Inferior parietal cortex (tissue), 1 donor: ENCODE measurements around the gene GCDH.
"Not testable (repeated sequence)": the region's sequence is repeated elsewhere in the genome, so short reads cannot be mapped to it uniquely, and the experiment has no call there.

Experiments used
- DNase-seq: peaks from one replicate; pipeline ENCODE4 v3.0.0-alpha.2; 2016; ENCODE audit errors: extremely low spot score

GCDH gene

DNA sequence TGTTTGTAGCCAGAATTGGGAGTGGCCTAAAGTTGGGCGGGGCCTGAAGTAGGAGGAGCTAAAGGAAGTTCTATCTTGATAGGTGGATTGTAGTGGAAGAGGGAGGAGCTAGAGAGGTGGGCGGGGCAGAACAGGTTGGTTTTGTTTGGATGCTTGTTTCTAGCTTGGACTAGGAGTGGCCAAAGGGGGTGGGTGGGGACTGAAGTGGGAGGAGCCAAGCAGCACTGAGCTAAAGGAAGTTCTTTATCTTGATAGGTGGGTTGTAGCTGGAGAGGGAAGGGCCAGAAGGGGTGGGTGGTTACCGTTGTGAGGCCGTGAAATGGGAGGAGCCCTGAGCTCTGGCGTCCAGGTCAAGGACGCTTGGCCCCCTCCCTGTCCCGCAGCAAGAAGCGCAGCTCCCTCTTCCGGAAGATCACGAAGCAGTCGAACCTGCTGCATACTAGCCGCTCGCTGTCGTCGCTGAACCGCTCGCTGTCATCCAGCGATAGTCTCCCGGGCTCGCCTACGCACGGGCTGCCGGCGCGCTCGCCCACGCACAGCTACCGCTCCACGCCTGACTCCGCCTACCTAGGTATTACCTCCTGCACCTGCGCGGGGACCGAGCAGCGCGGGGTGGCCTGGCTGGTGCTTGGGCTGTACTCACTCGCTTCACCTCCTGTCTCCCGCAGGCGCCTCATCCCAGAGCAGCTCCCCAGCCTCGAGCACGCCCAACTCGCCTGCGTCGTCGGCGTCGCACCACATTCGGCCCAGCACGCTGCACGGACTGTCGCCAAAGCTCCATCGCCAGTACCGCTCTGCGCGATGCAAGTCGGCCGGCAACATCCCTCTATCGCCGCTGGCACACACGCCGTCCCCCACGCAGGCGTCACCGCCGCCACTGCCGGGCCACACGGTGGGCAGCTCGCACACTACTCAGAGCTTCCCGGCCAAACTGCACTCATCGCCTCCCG, 17.7 kb upstream of the GCDH start:
- no peak for DNase-seq

DNA sequence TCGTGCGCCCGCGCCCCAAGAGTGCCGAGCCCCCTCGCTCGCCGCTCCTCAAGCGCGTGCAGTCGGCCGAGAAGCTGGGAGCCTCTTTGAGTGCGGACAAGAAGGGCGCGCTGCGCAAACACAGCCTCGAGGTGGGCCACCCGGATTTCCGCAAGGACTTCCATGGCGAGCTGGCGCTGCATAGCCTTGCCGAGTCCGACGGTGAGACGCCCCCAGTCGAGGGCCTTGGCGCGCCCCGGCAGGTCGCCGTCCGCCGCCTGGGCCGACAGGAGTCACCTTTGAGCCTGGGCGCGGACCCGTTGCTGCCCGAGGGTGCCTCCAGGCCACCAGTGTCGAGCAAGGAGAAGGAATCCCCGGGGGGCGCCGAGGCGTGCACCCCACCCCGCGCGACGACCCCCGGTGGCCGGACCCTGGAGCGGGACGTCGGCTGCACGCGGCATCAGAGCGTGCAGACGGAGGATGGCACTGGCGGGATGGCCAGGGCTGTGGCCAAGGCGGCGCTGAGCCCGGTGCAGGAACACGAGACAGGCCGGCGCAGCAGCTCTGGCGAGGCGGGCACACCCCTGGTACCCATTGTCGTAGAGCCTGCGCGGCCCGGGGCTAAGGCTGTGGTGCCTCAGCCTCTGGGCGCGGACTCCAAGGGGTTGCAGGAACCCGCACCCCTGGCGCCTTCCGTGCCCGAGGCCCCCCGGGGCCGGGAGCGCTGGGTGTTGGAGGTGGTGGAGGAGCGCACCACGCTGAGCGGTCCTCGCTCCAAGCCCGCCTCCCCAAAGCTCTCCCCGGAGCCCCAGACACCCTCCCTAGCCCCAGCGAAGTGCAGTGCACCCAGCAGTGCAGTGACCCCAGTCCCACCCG, 16.8 kb upstream of the GCDH start:
- DNase-seq, result no peak

DNA sequence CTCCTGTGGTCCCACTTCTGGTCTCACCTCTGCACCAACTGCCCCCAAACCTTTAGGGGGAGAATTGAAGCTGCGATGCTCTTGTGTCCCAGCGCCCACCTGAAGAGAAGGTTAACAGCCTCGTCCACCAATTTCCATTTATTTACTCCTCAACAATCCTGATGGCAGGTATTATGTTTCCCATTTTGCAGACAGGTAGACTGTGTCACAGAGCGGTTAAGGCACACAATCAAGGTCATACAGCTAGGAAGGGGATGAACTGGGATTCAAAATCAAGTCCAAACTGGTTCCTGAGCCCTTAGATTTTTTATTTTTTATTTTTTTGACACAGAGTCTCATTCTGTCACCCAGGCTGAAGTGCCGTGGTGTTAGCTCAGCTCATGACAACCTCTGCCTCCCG, 15.9 kb upstream of the GCDH start:
- DNase-seq, result no peak

DNA sequence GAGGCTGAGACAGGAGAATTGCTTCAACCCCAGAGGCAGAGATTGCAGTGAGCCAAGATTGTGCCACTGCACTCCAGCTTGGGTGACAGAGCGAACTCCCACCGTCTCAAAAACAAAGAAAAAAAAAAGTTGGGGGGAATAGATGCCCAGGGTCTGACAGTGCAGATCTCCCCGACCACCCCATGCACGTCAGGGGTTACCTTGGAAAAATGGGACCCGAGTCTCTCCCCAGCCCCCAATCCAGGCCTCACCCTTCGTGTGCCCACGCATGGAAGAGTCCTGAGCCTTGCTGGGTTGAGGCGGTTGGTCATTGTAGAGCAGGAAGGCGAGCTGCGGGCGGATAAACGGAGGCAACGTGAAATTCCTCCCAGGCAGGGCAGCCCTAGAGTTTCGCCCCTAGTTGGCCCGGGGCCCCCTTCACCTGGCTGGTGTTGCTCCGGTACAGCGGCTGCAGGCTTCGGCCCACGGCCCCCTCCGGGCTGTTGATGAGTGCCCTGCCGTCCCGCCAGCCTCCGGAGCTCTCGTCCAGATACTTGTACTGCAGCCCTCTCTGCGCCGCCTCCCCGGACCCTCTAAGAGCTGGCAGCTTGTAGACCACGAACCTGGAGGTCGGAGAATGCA, 10.3 kb upstream of the GCDH start:
- no peak for DNase-seq

DNA sequence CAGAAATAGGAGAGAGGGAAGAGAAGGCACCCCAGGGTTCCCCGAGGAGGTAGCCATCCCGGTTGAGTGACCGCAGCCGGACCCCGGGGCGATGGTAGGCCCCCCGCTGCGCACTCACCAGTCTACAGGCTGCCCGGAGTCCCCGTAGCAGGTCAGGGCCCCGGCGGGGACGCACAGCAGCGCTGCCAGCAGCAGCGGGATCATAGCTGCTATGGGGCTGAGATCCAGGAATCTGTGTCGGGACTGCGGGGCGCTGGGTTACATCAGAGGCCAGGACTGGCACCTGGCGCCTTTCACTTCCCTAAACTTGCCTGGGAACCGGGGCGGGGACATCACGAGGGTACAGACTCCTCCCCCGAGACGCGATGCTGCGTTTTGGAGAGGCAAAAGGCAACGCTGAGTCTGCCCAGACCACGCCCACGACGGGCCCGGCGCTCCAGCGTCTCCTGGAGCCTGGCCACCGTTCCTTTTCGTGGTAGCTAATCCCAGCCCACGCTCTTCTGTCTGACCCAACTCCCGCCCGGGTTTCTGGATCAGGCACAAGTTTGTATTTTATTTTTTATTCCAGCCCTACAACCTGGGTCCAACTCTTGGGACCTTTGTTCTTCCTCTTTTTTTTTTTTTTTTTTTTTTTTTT, 9.7 kb upstream of the GCDH start, which contains the start of gene DNASE2:
Gene DNASE2, minus strand, starts transcription at position 278 of the 637 bp plus-strand sequence. Its CDS starts 74 bp downstream, at position 204.
- DNase-seq, result peak; percentile 86

DNA sequence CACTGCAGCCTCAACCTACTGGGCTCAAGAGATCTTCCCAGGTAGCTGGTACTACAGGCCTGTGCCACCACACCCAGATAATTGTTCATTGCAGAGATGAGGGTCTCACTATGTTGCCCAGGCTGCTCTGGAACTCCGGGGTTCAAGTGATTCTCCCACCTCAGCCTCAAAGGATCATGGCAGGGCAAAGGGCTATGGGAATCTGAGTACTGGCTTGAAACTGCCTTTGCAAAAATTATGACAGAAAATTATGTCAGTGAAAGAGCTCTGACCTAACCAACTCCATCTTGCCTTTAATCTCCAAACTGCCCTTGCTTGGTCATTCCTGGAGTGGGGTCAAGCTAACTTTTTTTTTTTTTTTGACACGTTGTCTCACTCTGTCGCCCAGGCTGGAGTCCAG, 8.4 kb upstream of the GCDH start:
- DNase-seq, result no peak

DNA sequence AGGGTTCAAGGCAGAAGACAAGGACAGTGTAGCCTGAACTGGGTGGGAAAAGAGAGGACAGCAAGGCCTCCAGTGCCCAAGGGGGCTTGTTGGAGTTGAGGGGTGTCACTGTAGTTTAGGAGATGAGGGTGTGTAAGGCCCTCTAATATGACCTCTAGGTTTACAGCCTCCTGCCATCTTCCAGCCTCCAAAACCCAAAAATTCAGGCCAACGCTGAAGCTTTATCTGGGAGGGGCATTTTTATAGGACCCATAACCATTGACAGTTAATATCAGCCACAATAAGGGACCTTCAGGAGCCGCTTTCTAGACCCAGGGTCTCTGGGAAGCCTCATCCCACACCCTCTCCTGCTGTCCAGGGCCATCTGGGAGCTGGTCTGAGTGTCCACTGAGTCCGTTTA, 6.8 kb upstream of the GCDH start:
- DNase-seq, result no peak

DNA sequence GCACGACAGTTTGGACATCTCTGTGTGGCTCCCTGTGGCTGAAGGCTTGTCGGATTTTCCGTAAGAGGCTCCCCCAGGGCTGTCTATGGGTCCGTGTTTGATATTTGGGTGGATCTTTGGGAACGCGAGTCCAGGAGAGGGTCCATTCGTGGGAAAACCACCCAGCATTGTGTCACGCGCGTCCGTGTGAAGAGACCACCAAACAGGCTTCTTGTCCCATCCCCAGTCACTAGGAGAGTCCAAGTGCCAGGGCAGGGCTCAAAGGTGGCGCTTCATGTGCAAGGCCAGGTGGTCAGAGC, 6.4 kb upstream of the GCDH start:
- no peak for DNase-seq

DNA sequence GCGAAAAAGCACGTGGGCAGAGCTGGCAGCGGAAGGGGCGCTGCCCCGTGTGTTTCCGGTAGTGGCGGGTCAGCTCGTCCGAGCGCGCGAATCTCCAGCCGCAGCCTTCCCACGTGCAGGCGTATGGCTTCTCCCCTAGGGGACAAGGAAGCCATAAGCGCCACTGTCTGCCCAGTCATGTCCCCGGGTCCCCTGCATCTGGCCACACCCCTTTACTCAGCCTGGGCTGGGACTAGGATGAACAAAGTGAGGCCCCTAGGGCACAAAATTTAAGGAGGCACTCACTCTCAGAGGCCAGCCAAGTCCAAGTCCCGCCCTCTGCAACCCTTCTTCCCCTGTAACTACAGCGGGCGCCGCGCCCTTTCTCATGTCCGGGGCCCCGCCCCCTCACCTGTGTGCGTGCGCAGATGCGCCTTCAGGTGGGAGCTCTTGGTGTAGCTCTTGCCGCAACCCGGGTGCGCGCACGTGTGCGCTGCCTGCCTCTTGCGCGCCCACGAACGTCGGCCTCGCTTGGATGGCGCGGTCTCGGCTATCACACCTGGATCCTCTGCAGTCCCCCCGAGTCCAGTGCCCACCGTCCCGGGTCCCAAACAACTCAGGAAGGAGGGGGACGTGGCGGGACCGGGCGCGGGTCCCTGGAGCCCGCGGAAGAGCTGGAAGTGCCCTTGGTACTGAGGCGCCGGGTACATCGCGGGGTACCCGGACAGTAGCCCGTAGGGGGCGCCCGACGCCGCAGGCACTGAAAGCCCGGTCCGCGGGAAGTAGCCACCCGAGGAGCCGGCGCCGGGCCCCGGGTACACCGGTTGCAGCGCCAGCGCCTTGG, 5.8 kb upstream of the GCDH start:
- DNase-seq, result peak; percentile 52

DNA sequence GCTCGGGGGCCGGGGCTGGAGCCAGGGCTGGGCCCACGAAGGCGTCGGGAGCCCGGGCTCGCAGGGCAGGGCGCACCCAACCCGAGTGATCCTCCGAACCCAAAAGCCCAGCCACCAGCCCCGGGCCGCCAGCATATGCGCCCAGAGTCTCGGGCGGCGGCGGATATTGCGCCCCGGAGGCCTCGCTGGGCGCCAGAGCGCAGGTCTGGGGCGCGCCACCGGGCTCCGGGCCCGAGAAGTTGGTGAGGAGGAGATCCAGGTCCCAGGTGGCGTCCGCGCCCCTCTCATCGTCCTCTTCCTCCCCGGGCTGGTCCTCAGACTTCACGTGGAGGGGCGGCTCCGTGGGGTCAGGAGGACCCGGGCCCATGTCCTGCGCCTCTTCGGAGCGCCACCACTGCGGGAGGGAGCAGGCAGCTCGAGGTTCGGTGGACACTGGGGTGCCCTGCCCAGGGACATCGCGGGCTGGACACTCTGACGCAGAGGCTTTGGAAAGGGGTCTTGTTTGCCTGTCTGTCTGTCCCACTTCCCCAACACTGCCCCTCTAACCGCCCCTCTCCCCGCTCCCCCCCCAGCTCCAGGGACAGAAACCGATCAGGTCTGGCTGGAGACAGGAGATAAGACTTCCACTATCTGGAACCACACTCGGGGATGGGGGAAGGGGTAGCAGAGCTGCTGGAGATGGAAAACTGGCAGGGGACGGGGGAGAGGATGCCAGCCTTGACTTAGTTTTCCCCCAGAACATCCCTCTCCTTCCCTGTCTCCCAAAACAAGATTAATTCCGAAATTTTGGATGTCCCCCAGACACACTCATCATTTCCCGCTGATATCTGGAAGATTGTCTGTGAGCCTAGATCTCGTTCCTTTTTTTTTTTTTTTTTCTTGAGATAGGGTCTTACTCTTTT, 5.0 kb upstream of the GCDH start:
- no peak for DNase-seq

DNA sequence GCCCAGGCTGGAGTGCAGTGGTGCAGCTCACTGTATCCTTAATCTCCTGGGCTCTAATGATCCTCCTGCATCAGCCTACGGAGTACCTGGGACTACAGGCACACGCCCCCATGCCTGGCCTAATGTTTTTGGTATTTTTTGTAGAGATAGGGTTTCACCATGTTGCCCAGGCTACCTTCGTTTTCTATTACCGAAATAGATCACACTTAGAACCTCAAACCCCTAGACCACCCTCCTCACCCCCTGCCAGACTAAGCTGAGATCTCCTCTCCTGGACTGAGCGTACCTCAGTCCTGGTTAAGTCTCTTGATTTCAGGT, 4.3 kb upstream of the GCDH start:
- no peak for DNase-seq

DNA sequence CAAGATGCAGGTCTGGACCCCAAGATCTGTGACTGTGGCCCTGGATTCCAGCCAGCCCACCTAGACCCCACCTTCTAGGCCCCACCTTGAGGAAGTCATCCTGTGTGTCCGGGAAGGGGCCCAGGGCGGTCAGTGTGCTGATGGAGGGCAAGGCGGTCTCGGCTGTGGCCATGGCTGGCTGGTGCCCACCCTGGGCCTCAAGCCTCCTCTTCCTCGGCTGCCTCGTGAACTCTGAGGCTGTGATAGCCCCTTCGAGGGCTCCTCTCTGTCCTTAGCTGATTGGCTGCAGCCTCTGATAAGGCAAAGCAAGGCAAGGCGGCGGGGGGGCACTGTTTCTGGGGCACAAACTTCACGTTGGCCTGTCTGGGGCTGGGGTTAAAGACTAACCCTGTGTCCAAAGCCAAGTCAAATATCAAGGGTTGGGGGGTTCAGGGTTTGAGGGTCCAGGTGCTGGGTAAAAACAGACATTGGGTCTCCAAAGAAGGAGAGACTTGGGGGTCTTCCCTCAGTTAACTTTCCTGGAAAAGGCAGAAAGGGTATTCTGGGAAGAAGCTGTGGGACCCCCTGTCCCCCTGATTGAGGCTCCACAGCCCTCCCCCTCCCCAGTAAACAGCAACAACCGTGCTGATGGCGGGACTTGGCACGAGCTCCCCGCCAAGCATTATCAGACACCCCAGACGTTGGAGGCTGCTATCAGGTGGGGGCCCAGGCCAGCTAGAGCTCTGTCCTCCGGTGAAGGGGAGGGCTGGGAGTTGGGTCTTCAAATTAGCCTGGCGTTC, 3.8 kb upstream of the GCDH start, which contains the start of gene KLF1:
Gene KLF1, minus strand, starts transcription at position 233 of the 779 bp plus-strand sequence. Its CDS starts 61 bp downstream, at position 172.
- no peak for DNase-seq

DNA sequence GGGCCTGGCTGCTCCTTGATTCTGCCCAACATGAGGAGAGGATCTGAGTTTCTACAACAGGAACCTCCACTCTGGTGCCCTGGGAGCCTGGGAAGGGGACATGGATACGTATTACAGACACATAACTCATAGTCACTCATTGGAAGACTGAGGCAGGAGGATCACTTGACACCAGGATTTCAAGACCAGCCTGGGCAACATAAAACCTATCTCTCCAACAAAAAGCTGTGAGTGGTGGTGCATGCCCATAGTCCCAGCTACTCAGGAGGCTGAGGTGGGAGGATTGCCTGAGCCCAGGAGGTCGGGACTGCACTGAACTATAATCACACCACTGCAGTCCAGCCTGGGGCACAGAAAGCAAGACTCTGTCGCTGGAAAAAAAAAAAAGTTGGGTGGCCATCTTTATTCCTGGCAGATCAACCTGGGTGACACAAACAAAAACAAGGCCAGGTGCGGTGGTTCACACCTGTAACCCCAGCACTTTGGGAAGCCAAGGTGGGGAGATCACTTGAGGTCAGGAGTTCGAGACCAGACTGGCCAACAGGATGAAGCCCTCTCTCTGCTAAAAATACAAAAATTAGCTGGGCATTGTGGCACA, 2.9 kb upstream of the GCDH start:
- DNase-seq, result no peak

DNA sequence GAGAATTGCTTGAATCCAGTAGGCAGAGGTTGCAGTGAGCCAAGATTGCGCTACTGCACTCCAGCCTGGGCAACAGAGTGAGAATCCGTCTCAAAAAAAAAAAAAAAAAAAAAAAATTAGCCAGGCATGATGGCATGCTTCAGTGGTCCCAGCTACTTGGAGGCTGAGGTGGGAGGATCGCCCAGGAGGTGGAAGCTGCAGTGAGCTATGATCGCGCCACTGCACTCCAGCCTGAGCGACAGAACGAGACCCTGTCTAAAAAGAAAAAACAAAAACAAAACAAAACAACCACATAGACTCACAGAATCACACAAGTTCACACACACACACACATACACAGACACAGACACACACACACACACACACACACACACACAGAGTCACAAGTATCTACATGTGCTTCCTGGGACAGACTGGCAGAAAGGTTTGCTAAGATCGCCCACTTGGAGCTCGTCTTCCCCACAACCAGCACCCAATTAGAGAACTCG, 617 bp upstream of the GCDH start:
- not testable (repeated sequence) for DNase-seq

DNA sequence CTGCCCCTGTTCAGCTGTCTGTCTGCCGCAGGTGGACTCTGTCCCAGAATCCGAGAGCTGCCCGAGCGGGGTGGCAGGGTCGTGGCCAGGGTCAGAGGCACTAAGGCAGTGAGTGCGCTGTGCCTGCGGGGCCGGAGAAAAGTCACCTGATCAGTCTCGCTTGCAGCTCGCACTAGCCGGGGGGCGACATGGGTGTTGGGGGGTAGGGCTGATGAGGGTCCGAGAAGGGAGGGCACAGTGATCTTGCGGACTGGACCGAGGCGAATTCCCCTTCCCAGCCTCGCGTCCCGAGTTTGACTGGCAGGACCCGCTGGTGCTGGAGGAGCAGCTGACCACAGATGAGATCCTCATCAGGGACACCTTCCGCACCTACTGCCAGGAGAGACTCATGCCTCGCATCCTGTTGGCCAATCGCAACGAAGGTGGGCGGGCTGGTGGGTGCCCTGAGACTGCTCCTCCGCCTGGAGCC, 627 bp downstream of the GCDH start:
- DNase-seq, result no peak

DNA sequence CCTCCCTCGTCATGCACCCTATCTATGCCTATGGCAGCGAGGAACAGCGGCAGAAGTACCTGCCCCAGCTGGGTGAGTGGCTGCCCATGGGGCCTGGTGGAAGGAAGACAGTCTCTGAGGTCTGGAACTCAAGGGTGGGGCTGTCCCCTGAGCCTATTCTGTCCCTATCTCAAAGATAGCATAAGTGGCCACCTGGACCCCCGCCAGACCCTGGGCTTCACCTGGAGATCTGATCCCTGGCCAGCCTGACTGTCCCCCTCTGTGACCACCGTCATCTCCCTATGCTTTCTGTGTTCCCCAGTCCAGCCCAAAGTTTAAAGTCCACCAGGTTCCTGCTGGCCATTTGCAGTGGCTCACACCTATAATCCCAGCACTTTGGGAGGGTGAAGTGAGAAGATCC, 2.6 kb downstream of the GCDH start:
- no peak for DNase-seq

DNA sequence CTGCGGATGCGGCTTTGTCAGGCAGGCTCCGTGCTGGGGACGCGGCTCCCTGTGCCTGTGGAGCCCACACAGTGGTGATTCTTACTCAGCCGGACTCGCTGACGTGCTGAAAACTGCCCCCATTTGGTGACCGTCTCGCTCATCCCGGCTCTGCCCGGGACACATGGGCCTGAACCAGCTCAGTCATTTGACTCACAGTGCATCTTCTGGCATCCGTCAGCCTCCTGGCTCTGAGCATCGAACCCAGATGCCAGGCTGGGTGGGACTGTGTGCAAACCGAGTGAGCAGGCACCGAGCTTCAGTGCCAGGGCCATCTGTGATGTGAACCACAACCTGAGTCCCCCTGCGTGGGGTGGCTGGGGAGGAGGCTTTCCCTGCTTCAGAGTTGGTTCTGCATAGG, 5.5 kb downstream of the GCDH start:
- no peak for DNase-seq

DNA sequence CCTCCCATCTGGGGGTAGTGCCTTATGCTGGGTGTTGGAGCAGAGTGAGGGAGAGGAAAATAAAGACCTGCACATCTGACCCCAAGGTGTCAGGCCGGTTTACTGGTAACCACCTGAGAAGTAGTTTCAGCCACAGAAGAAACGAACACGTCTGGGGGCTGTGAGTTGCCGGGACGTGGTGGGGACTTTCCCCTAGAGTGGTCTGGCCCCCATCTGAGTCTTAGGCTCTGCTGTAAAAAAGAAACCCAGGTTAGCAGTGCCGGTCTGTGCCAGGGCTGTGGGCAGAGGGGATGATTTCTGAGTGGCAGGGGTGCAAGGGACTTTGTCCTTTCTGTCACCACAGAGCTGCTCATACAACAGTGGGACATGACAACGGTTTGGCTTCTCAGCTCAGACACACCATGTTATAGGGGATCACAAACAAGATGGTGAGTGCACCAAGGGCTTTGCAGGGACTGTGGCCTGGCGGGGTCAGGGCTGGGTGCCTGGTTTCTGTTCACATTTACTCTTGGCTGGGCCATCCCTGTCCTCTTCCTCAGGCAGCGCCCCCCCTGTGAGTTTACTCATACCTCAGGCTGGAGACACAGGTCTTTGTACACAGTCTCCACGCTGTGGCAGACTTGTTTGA, 9.0 kb downstream of the GCDH start:
- DNase-seq, result no peak
